ENCODE measurements around the gene MAPK1. TPM values are rescaled to one million over a fixed set of nuclear protein-coding genes. Genes with fewer than 3 reads are reported as not detected.

MAPK1 gene
- total RNA-seq, 1 donor from 2014 or later = 149 TPM

GRCh38 chr22:21861264-21861848, 6.1 kb downstream of the MAPK1 start:
- intact Hi-C loops (cut with micrococcal nuclease) = no loop called here
- Mint-ChIP-seq H3K4me1 (peaks cover 91% of the 10 kb centered on the region), H3K36me3 (ENCODE audit: low read depth) (peaks cover 15% of the 10 kb centered on the region), H3K9me3 (no peaks in the 10 kb centered on the region), H3K27me3 (no peaks in the 10 kb centered on the region), H3K27ac (peak overlapping the region; percentile 32), H3K4me3 (peak overlapping the region; percentile 2)
- DNase-seq (no peak), ATAC-seq (ENCODE audit: low read depth) (no peak)
- CTCF ChIA-PET = no interaction called here
- POLR2A ChIA-PET = interaction anchor here (0.6 kb wide), 1 partner anchor 39 kb away, joined by 3 read pairs; no protein-coding TSS in a partner anchor
- TF ChIP-seq CTCF (IDR thresholded peaks at IDR 0.05) = no peak

GRCh38 chr22:21860491-21861039, 6.9 kb downstream of the MAPK1 start:
- no peak for TF ChIP-seq CTCF (IDR thresholded peaks at IDR 0.05)
- no peak for ATAC-seq (ENCODE audit: low read depth)
- H3K9me3 Mint-ChIP-seq = no peaks in the 10 kb centered on the region
- H3K27me3 Mint-ChIP-seq = no peaks in the 10 kb centered on the region
- peaks cover 91% of the 10 kb centered on the region for H3K4me1 Mint-ChIP-seq
- no peak for DNase-seq
- intact Hi-C loops (cut with micrococcal nuclease) = no loop called here
- H3K4me3 Mint-ChIP-seq = no peak overlapping the region
- no peak overlapping the region for H3K27ac Mint-ChIP-seq
- POLR2A ChIA-PET = no interaction called here
- H3K36me3 Mint-ChIP-seq (ENCODE audit: low read depth) = peaks cover 15% of the 10 kb centered on the region
- CTCF ChIA-PET = no interaction called here

- CTCF ChIA-PET = no interaction called here
- intact Hi-C loops (cut with micrococcal nuclease) = loop anchor here (1.0 kb wide), 1 partner anchor 8 kb away; no protein-coding TSS in a partner anchor
- peaks cover 16% of the 10 kb centered on the region for H3K36me3 Mint-ChIP-seq (ENCODE audit: low read depth)
- peak overlapping the region; percentile 46 for H3K27ac Mint-ChIP-seq
- H3K27me3 Mint-ChIP-seq = no peaks in the 10 kb centered on the region
- H3K9me3 Mint-ChIP-seq = no peaks in the 10 kb centered on the region
- H3K4me1 Mint-ChIP-seq = peaks cover 90% of the 10 kb centered on the region
- ATAC-seq (ENCODE audit: low read depth) (no peak), DNase-seq (no peak)
- H3K4me3 Mint-ChIP-seq = peak overlapping the region; percentile 6
- no peak for TF ChIP-seq CTCF (IDR thresholded peaks at IDR 0.05)
- POLR2A ChIA-PET = interaction anchor here (0.5 to 2.2 kb wide), 2 partner anchors 9 to 68 kb away, joined by 7 to 10 read pairs; partner anchors contain the start of gene MAPK1
Measured at GRCh38 chr22:21858025-21858764, 9.2 kb downstream of the MAPK1 start.

GRCh38 chr22:21857481-21857914, 9.9 kb downstream of the MAPK1 start:
- H3K4me3 Mint-ChIP-seq = peak overlapping the region; percentile 1
- peaks cover 19% of the 10 kb centered on the region for H3K36me3 Mint-ChIP-seq (ENCODE audit: low read depth)
- intact Hi-C loops (cut with micrococcal nuclease) = no loop called here
- no peaks in the 10 kb centered on the region for H3K27me3 Mint-ChIP-seq
- peak overlapping the region; percentile 46 for H3K27ac Mint-ChIP-seq
- TF ChIP-seq CTCF (IDR thresholded peaks at IDR 0.05) = no peak
- ATAC-seq (ENCODE audit: low read depth) (peak; percentile 78), DNase-seq (no peak)
- H3K9me3 Mint-ChIP-seq = no peaks in the 10 kb centered on the region
- CTCF ChIA-PET = no interaction called here
- H3K4me1 Mint-ChIP-seq = peaks cover 91% of the 10 kb centered on the region
- POLR2A ChIA-PET = interaction anchor here (2.2 kb wide), 1 partner anchor 10 kb away, joined by 10 read pairs; the partner anchor contains the start of gene MAPK1

- POLR2A ChIA-PET = interaction anchor here (2.2 kb wide), 1 partner anchor 11 kb away, joined by 10 read pairs; the partner anchor contains the start of gene MAPK1
- H3K27ac Mint-ChIP-seq = no peak overlapping the region
Measured at GRCh38 chr22:21856868-21857267, 10.6 kb downstream of the MAPK1 start.

More at GRCh38 chr22:21856868-21857267, 10.6 kb downstream of the MAPK1 start:
- no peak for ATAC-seq (ENCODE audit: low read depth)
- Mint-ChIP-seq H3K4me3 (no peak overlapping the region), H3K27me3 (no peaks in the 10 kb centered on the region), H3K4me1 (peaks cover 89% of the 10 kb centered on the region), H3K9me3 (no peaks in the 10 kb centered on the region), H3K36me3 (ENCODE audit: low read depth) (peaks cover 24% of the 10 kb centered on the region)
- DNase-seq = no peak
- CTCF ChIA-PET = no interaction called here
- intact Hi-C loops (cut with micrococcal nuclease) = no loop called here
- no peak for TF ChIP-seq CTCF (IDR thresholded peaks at IDR 0.05)
